Mesodermal cell (in vitro differentiated cells): Measurements from ENCODE around the gene MT3.
"Not testable (repeated sequence)": the region's sequence is repeated elsewhere in the genome, so short reads cannot be mapped to it uniquely, and the experiment has no call there.

Source experiments
- H3K27ac ChIP-seq: 2 replicates; pipeline ENCODE4 v1.7.0; 2013; ENCODE audit warnings: mild to moderate bottlenecking, low read depth, low read length, moderate library complexity; ENCODE audit not compliant: severe bottlenecking
- H3K36me3 ChIP-seq: 2 replicates; pipeline ENCODE4 v1.7.1; 2013; ENCODE audit warnings: mild to moderate bottlenecking, low read length, moderate library complexity; ENCODE audit not compliant: control insufficient read depth, insufficient read depth
- H3K4me1 ChIP-seq: one replicate; pipeline ENCODE4 v1.7.1; 2013; ENCODE audit warnings: mild to moderate bottlenecking, low read length; ENCODE audit not compliant: insufficient read depth, control insufficient read depth, poor library complexity, severe bottlenecking
- H3K4me3 ChIP-seq: 2 replicates; pipeline ENCODE4 v1.7.0; 2013; ENCODE audit warnings: low read length, control low read depth, mild to moderate bottlenecking; ENCODE audit not compliant: insufficient read depth, poor library complexity, severe bottlenecking; ENCODE audit errors: extremely low read depth
- H3K9me3 ChIP-seq: 2 replicates; pipeline ENCODE4 v1.7.1; 2013; ENCODE audit warnings: mild to moderate bottlenecking, low read length, moderate library complexity; ENCODE audit not compliant: control insufficient read depth
- WGBS, 2 experiments: methylation state at CpG; one replicate each; pipeline ENCODE4 v1.1.5; 2013; ENCODE audit warnings: missing lambda C conversion rate in 2 of 2; ENCODE audit not compliant: insufficient coverage in 2 of 2; 5-methylcytosine and 5-hydroxymethylcytosine counted together

Gene MT3

GRCh38 chr16:56621665-56622445, 32.5 kb downstream of the MT3 start:
- 49 to 58% methylated on average over 4 of the region's 4 CpGs for WGBS, 2 experiments
- H3K36me3 ChIP-seq, H3K9me3 ChIP-seq, H3K4me3 ChIP-seq, H3K4me1 ChIP-seq, H3K27ac ChIP-seq: not testable (repeated sequence)

- not testable (repeated sequence) for H3K36me3 ChIP-seq, H3K9me3 ChIP-seq, H3K4me3 ChIP-seq, H3K4me1 ChIP-seq, H3K27ac ChIP-seq
- 88 to 92% methylated on average over 4 to 5 of the region's 5 CpGs for WGBS, 2 experiments
Observed at GRCh38 chr16:56623184-56623583, 33.9 kb downstream of the MT3 start.

- H3K27ac ChIP-seq, result no peak overlapping the region
- WGBS, 2 experiments, result 50 to 83% methylated on average over 1 of the region's 2 CpGs
Observed at GRCh38 chr16:56623637-56624036, 34.3 kb downstream of the MT3 start.

GRCh38 chr16:56625140-56625942, 36.0 kb downstream of the MT3 start, which contains the start of gene MT1E:
Gene MT1E, plus strand, starts transcription at chr16:56625781. Its CDS starts 71 bp downstream, at chr16:56625852.
- H3K36me3 ChIP-seq, result no peaks in the 10 kb centered on the region
- WGBS, 2 experiments, result 6 to 7% methylated on average over 37 to 55 of the region's 62 CpGs
- H3K27ac ChIP-seq, result no peak within 1 kb of the TSS
- peak within 1 kb of the TSS; percentile 37 for H3K4me3 ChIP-seq
- no peaks in the 10 kb centered on the region for H3K9me3 ChIP-seq
- no peaks in the 10 kb centered on the region for H3K4me1 ChIP-seq

More at GRCh38 chr16:56623637-56624036, 34.3 kb downstream of the MT3 start:
- H3K9me3 ChIP-seq, result no peaks in the 10 kb centered on the region
- H3K4me3 ChIP-seq, result no peak overlapping the region
- no peaks in the 10 kb centered on the region for H3K4me1 ChIP-seq
- H3K36me3 ChIP-seq, result no peaks in the 10 kb centered on the region

GRCh38 chr16:56625943-56626654, 36.8 kb downstream of the MT3 start:
- H3K27ac ChIP-seq, result no peak overlapping the region
- H3K4me1 ChIP-seq, result no peaks in the 10 kb centered on the region
- 28 to 41% methylated on average over 12 to 13 of the region's 16 CpGs for WGBS, 2 experiments
- no peaks in the 10 kb centered on the region for H3K9me3 ChIP-seq
- no peak overlapping the region for H3K4me3 ChIP-seq
- no peaks in the 10 kb centered on the region for H3K36me3 ChIP-seq

GRCh38 chr16:56626685-56627084, 37.4 kb downstream of the MT3 start:
- H3K4me3 ChIP-seq, result no peak overlapping the region
- no peaks in the 10 kb centered on the region for H3K9me3 ChIP-seq
- H3K27ac ChIP-seq, result peak overlapping the region; percentile 6
- WGBS, 2 experiments, result 58 to 80% methylated on average over 2 to 4 of the region's 7 CpGs
- H3K4me1 ChIP-seq, result no peaks in the 10 kb centered on the region
- no peaks in the 10 kb centered on the region for H3K36me3 ChIP-seq

- H3K4me1 ChIP-seq, result peaks cover 4% of the 10 kb centered on the region
- no peak overlapping the region for H3K27ac ChIP-seq
- no peak overlapping the region for H3K4me3 ChIP-seq
- no peaks in the 10 kb centered on the region for H3K36me3 ChIP-seq
- no peaks in the 10 kb centered on the region for H3K9me3 ChIP-seq
- WGBS, 2 experiments, result 71 to 84% methylated on average over 7 of the region's 9 CpGs
Observed at GRCh38 chr16:56628486-56629350, 39.4 kb downstream of the MT3 start.

- Histone ChIP-seq H3K9me3 (no peaks in the 10 kb centered on the region), H3K36me3 (no peaks in the 10 kb centered on the region), H3K4me3 (no peak overlapping the region), H3K4me1 (peaks cover 4% of the 10 kb centered on the region), H3K27ac (no peak overlapping the region)
- 75 to 85% methylated on average over 2 to 3 of the region's 3 CpGs for WGBS, 2 experiments
Observed at GRCh38 chr16:56629531-56629930, 40.2 kb downstream of the MT3 start.

- Histone ChIP-seq H3K27ac (no peak overlapping the region), H3K4me1 (peaks cover 9% of the 10 kb centered on the region), H3K36me3 (no peaks in the 10 kb centered on the region), H3K4me3 (no peak overlapping the region), H3K9me3 (no peaks in the 10 kb centered on the region)
- WGBS, 2 experiments, result 72 to 81% methylated on average over 2 to 3 of the region's 3 CpGs
Observed at GRCh38 chr16:56630134-56630533, 40.8 kb downstream of the MT3 start.

GRCh38 chr16:56631197-56631596, 41.9 kb downstream of the MT3 start:
- no peak overlapping the region for H3K27ac ChIP-seq
- H3K4me1 ChIP-seq, result peaks cover 11% of the 10 kb centered on the region
- WGBS, 2 experiments, result 73 to 78% methylated on average over 9 to 10 of the region's 10 CpGs
- H3K4me3 ChIP-seq, result no peak overlapping the region
- H3K9me3 ChIP-seq, result no peaks in the 10 kb centered on the region
- no peaks in the 10 kb centered on the region for H3K36me3 ChIP-seq
